ENCODE results near the gene TOP2B.

The TOP2B gene

GRCh38 chr3:25583343-25583742 lies 81.4 kb downstream of the TOP2B start:
- Histone ChIP-seq H3K36me3 (ENCODE audit: insufficient read depth, low read length) (no peaks in the 10 kb centered on the region), H3K4me1 (ENCODE audit: insufficient read depth, low read length, severe bottlenecking) (no peaks in the 10 kb centered on the region), H3K9ac (ENCODE audit: low read length) (no peak overlapping the region), H3K27me3 (ENCODE audit: insufficient read depth, low read length) (no peaks in the 10 kb centered on the region), H4K20me1 (ENCODE audit: insufficient read depth, low read length) (no peaks in the 10 kb centered on the region), H3K79me2 (ENCODE audit: insufficient read depth, low read length) (no peaks in the 10 kb centered on the region), H3K9me2 (ENCODE audit: low read depth, low read length) (no peaks in the 10 kb centered on the region), H3K9me3 (ENCODE audit: low read length) (no peaks in the 10 kb centered on the region), H3F3A (ENCODE audit: insufficient read depth, low read length) (no peaks in the 10 kb centered on the region), H2AFZ (ENCODE audit: low read length) (no peak overlapping the region), H3K27ac (ENCODE audit: low read depth, low read length, poor library complexity, severe bottlenecking) (no peak overlapping the region), H3K4me3 (ENCODE audit: low read depth, low read length, poor library complexity, severe bottlenecking) (no peak overlapping the region), H3K4me2 (ENCODE audit: low read length) (no peak overlapping the region)
- TF ChIP-seq CTCF (IDR thresholded peaks at IDR 0.05; ENCODE audit: low read length) = no peak
- no peak for TF ChIP-seq EZH2 (IDR thresholded peaks at IDR 0.05; ENCODE audit: borderline replicate concordance, low read length)

GRCh38 chr3:25582242-25582641 lies 82.5 kb downstream of the TOP2B start:
- Histone ChIP-seq H3K4me3 (ENCODE audit: low read depth, low read length, poor library complexity, severe bottlenecking) (no peak overlapping the region), H3K79me2 (ENCODE audit: insufficient read depth, low read length) (no peaks in the 10 kb centered on the region), H3F3A (ENCODE audit: insufficient read depth, low read length) (no peaks in the 10 kb centered on the region), H3K27me3 (ENCODE audit: insufficient read depth, low read length) (no peaks in the 10 kb centered on the region), H3K36me3 (ENCODE audit: insufficient read depth, low read length) (no peaks in the 10 kb centered on the region), H3K9me3 (ENCODE audit: low read length) (no peaks in the 10 kb centered on the region), H2AFZ (ENCODE audit: low read length) (no peak overlapping the region), H3K4me1 (ENCODE audit: insufficient read depth, low read length, severe bottlenecking) (no peaks in the 10 kb centered on the region), H3K4me2 (ENCODE audit: low read length) (no peak overlapping the region), H3K9me2 (ENCODE audit: low read depth, low read length) (no peaks in the 10 kb centered on the region), H4K20me1 (ENCODE audit: insufficient read depth, low read length) (no peaks in the 10 kb centered on the region), H3K27ac (ENCODE audit: low read depth, low read length, poor library complexity, severe bottlenecking) (no peak overlapping the region), H3K9ac (ENCODE audit: low read length) (no peak overlapping the region)
- no peak for TF ChIP-seq CTCF (IDR thresholded peaks at IDR 0.05; ENCODE audit: low read length)
- TF ChIP-seq EZH2 (IDR thresholded peaks at IDR 0.05; ENCODE audit: borderline replicate concordance, low read length) = no peak

GRCh38 chr3:25581823-25582222 lies 82.9 kb downstream of the TOP2B start:
- H3K79me2 ChIP-seq (ENCODE audit: insufficient read depth, low read length) = no peaks in the 10 kb centered on the region
- H3K4me3 ChIP-seq (ENCODE audit: low read depth, low read length, poor library complexity, severe bottlenecking) = no peak overlapping the region
- no peaks in the 10 kb centered on the region for H3K36me3 ChIP-seq (ENCODE audit: insufficient read depth, low read length)
- no peaks in the 10 kb centered on the region for H3K9me2 ChIP-seq (ENCODE audit: low read depth, low read length)
- H2AFZ ChIP-seq (ENCODE audit: low read length) = no peak overlapping the region
- no peak overlapping the region for H3K27ac ChIP-seq (ENCODE audit: low read depth, low read length, poor library complexity, severe bottlenecking)
- H3K9ac ChIP-seq (ENCODE audit: low read length) = no peak overlapping the region
- H3K4me2 ChIP-seq (ENCODE audit: low read length) = no peak overlapping the region
- H3K4me1 ChIP-seq (ENCODE audit: insufficient read depth, low read length, severe bottlenecking) = no peaks in the 10 kb centered on the region
- no peaks in the 10 kb centered on the region for H3K9me3 ChIP-seq (ENCODE audit: low read length)
- H3F3A ChIP-seq (ENCODE audit: insufficient read depth, low read length) = no peaks in the 10 kb centered on the region
- TF ChIP-seq CTCF (IDR thresholded peaks at IDR 0.05; ENCODE audit: low read length) (no peak), EZH2 (IDR thresholded peaks at IDR 0.05; ENCODE audit: borderline replicate concordance, low read length) (no peak)
- no peaks in the 10 kb centered on the region for H4K20me1 ChIP-seq (ENCODE audit: insufficient read depth, low read length)
- H3K27me3 ChIP-seq (ENCODE audit: insufficient read depth, low read length) = no peaks in the 10 kb centered on the region
